HepG2 (cell line): Measurements from ENCODE around the gene IRS2.

ENCODE experiments used
- MAX ChIP-seq: IDR thresholded peaks from 2 replicates; pipeline ENCODE4 v1.6.1; 2012; ENCODE audit warnings: inconsistent platforms
- SIN3A ChIP-seq: IDR thresholded peaks from 2 replicates; pipeline ENCODE4 v1.6.1; 2011; ENCODE audit warnings: low read depth, mild to moderate bottlenecking, control low read depth, low read length, borderline replicate concordance

- no peak for TF ChIP-seq SIN3A
- no peak for TF ChIP-seq MAX
These were observed 68.7 kb downstream of the IRS2 start for GRCh38 chr13:109717686-109718085.
